Thoracic aorta (tissue), 2 donors: ENCODE results near the gene CNGB1. TPM values are rescaled to one million over a fixed set of nuclear protein-coding genes. Genes with fewer than 3 reads are reported as not detected.
A peak's percentile ranks its signal among the peaks of the same experiment; 100 is the strongest.
"Not testable (repeated sequence)": the region's sequence is repeated elsewhere in the genome, so short reads cannot be mapped to it uniquely, and the experiment has no call there.

Source experiments
- ATAC-seq: fragments of 150-250 bp; one replicate; pipeline ENCODE4 v1.8.0; 2017; ENCODE audit warnings: low read depth; ENCODE audit not compliant: insufficient number of reproducible peaks, low FRiP score
- DNase-seq: peaks from one replicate; pipeline ENCODE4 v3.0.0-alpha.2; 2020; ENCODE audit warnings: low spot score
- H3K27ac ChIP-seq, 2 donors: fragments of 200-600 bp; sonication (generic); 1 replicate in 1 of 2; 2 replicates in 1 of 2; pipeline ENCODE4 v1.5.1; 2016; ENCODE audit warnings: mild to moderate bottlenecking in 2 of 2, moderate library complexity in 2 of 2
- H3K27me3 ChIP-seq: fragments of 200-600 bp; sonication (generic); replicated peaks from 2 replicates; pipeline ENCODE4 v1.6.0; 2016; ENCODE audit warnings: mild to moderate bottlenecking; ENCODE audit not compliant: insufficient read depth
- H3K36me3 ChIP-seq: fragments of 200-600 bp; sonication (generic); one replicate; pipeline ENCODE4 v1.5.1; 2016
- H3K4me1 ChIP-seq, 2 donors: fragments of 200-600 bp; sonication (generic); 1 replicate in 1 of 2; 2 replicates in 1 of 2; pipeline versions ENCODE4 v1.5.1 to v1.6.0; 2016; ENCODE audit warnings: low read depth in 2 of 2, mild to moderate bottlenecking in 1 of 2; ENCODE audit not compliant: control insufficient read depth in 1 of 2
- H3K4me3 ChIP-seq: fragments of 200-600 bp; sonication (generic); 2 replicates; pipeline ENCODE4 v1.5.1; 2016; ENCODE audit warnings: mild to moderate bottlenecking
- H3K9me3 ChIP-seq: fragments of 200-600 bp; sonication (generic); 2 replicates; pipeline ENCODE4 v1.5.1; 2016
- total RNA-seq, 2 donors: library from RNA; depleted of rRNA; stranded (reverse); fragments of >200 nt; gene quantifications; one replicate each; pipeline versions ENCODE4 v1.1.0 to v1.2.3, GENCODE V29; 2016
- TF ChIP-seq, protein P1 (sequence below): fragments of 200-600 bp; sonication (generic); IDR thresholded peaks from one replicate; pipeline ENCODE4 v1.5.1; 2019; ENCODE audit warnings: antibody characterized with exemption

Gene CNGB1
- total RNA-seq, 2 donors from 2014 or later: not detected

DNA sequence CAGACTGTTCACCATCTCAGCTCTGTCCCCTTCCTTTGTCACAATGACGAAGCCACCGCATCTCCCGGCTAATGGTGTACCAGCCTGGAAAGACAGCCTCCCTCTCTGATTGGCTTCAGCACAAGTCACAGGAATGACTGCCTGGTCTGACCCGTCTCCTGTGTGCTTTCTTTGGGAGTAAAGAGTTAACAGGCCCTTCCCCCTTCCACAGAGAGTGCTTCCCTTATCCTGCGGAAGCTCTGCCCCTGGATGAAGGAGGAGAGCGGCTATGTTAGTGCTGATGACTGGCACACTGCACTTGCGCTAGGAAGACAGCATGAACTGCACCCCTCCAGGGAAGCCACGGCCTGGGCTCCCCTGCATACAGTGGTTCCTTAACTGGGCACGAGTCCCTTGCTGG, 41.6 kb upstream of the CNGB1 start:
- no peaks in the 10 kb centered on the region for H3K9me3 ChIP-seq
- DNase-seq: no peak
- no peak overlapping the region for H3K4me3 ChIP-seq
- peaks cover 20% of the 10 kb centered on the region for H3K36me3 ChIP-seq
- H3K4me1 ChIP-seq: no peaks in the 10 kb centered on the region
- H3K27me3 ChIP-seq: no peaks in the 10 kb centered on the region
- H3K27ac ChIP-seq: no peak overlapping the region
- ATAC-seq: no peak
- TF ChIP-seq, protein P1, sequence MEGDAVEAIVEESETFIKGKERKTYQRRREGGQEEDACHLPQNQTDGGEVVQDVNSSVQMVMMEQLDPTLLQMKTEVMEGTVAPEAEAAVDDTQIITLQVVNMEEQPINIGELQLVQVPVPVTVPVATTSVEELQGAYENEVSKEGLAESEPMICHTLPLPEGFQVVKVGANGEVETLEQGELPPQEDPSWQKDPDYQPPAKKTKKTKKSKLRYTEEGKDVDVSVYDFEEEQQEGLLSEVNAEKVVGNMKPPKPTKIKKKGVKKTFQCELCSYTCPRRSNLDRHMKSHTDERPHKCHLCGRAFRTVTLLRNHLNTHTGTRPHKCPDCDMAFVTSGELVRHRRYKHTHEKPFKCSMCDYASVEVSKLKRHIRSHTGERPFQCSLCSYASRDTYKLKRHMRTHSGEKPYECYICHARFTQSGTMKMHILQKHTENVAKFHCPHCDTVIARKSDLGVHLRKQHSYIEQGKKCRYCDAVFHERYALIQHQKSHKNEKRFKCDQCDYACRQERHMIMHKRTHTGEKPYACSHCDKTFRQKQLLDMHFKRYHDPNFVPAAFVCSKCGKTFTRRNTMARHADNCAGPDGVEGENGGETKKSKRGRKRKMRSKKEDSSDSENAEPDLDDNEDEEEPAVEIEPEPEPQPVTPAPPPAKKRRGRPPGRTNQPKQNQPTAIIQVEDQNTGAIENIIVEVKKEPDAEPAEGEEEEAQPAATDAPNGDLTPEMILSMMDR: no peak

DNA sequence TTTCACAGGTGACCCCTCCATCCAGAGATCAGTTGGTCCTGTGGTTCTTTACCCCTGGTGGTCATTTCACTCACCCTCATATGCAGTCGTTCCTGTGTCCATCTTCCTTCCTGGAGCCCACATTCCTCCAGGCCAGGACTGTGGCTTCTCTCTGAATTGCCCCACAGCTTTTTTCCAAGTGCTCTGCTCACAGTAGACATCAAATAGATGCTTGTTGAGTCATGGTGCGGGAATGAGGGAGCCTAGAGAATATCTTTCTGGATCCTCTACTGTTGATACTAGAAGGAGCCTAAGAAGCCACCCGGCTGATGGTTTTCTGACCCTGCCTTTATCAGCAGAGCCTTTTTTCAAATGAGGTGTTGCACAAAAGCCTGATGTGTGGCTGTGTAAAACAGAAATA, 40.7 kb upstream of the CNGB1 start:
- Histone ChIP-seq H3K27me3 (no peaks in the 10 kb centered on the region), H3K27ac (no peak overlapping the region), H3K4me1 (no peaks in the 10 kb centered on the region), H3K9me3 (no peaks in the 10 kb centered on the region), H3K36me3 (peaks cover 18% of the 10 kb centered on the region), H3K4me3 (no peak overlapping the region)
- ATAC-seq (no peak), DNase-seq (no peak)
- TF ChIP-seq, protein P1: no peak

DNA sequence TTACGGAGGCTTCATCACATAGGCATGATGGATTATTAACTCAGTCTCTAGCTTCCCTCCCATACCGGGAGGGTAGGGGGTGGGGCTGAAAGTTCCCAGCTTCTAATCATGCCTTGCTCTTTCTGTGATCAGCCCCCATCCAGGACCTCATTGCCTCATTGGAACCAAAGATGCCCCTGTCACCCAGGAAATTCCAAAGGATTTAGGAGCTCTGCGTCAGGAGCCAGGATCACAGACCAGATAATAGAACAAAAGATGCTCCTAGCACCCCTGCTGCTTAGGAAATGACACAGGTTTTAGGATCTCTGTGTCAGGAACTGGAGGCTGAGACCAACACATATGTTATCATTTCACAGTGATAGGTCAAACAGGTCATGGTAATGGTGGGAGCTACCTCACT, 40.0 kb upstream of the CNGB1 start:
- ATAC-seq (no peak), DNase-seq (no peak)
- no peaks in the 10 kb centered on the region for H3K9me3 ChIP-seq
- H3K27me3 ChIP-seq: no peaks in the 10 kb centered on the region
- no peaks in the 10 kb centered on the region for H3K4me1 ChIP-seq
- H3K27ac ChIP-seq: no peak overlapping the region
- TF ChIP-seq, protein P1: no peak
- H3K4me3 ChIP-seq: no peak overlapping the region
- peaks cover 18% of the 10 kb centered on the region for H3K36me3 ChIP-seq

DNA sequence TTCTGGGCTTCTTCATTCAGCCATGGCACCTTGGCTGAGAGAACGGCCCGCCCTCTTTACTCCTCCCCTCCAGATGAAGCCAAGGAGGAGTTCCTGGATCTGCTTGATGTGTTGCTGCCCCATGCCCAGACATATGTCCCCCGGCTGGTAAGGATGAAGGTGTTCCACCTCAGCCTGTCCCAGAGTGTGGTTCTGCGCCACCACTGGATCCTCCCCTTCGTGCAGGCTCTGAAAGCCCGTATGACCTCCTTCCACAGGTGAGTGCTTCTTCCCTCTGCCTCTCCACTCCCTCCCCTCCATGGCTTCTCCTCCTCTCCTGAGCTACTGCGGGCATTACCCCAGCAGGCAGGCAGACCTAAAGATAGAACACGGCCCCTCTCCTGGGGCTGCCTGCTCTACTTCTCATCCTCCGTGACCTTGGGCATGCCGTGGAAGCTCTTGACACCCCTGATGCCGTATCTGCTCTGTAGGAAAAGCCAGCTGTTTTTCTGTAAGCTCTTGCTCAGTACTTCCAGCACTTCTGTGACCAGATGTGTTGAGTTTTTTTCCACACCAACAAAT, 39.0 kb upstream of the CNGB1 start:
- H3K27ac ChIP-seq: no peak overlapping the region
- no peaks in the 10 kb centered on the region for H3K27me3 ChIP-seq
- H3K4me3 ChIP-seq: no peak overlapping the region
- TF ChIP-seq, protein P1: no peak
- DNase-seq: no peak
- H3K36me3 ChIP-seq: peaks cover 18% of the 10 kb centered on the region
- H3K9me3 ChIP-seq: no peaks in the 10 kb centered on the region
- H3K4me1 ChIP-seq: peaks cover 2 to 3% of the 10 kb centered on the region in 2 donors
- no peak for ATAC-seq

DNA sequence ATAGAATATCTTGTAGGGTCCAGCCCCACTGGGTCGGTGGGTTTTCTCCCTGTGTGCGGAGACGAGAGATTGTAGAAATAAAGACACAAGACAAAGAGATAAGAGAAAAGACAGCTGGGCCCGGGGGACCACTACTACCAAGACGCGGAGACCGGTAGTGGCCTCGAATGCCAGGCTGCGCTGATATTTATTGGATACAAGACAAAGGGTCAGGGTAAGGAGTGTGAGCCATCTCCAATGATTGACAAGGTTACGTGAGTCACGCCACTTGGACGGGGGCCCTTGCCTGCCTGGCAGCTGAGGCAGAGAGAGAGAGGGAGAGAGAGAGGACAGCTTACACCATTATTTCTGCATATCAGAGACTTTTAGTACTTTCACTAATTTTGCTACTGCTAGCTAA, 33.8 kb upstream of the CNGB1 start:
- H3K4me1 ChIP-seq: peaks cover 9 to 16% of the 10 kb centered on the region in 2 donors
- ATAC-seq, H3K27me3 ChIP-seq, DNase-seq, H3K9me3 ChIP-seq, H3K36me3 ChIP-seq: not testable (repeated sequence)
- peak overlapping the region; percentile 32 for H3K4me3 ChIP-seq
- peak overlapping the region; percentile 2 to 17 for H3K27ac ChIP-seq

DNA sequence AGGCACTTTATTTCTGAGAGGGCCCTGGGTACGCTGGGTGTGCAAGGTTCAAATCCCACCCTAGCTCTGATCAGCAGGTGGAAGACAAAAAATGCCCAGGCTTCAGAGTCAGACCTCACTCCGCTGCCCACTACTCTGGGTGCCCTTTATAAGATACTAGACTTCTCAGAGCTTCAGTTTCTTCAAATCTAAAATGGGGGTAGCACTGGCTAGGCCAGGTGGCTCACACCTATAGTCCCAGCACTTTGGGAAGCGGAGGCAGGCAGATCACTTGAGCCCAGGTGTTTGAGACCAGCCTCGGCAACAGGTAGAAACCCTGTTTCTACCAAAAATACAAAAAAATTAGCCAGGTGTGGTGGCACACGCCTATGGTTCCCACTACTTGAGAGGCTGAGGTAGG, 32.0 kb upstream of the CNGB1 start:
- Histone ChIP-seq H3K9me3 (no peaks in the 10 kb centered on the region), H3K27ac (no peak overlapping the region), H3K4me3 (no peak overlapping the region), H3K4me1 (peaks cover 18 to 32% of the 10 kb centered on the region in 2 donors), H3K36me3 (peaks cover under 1% of the 10 kb centered on the region), H3K27me3 (no peaks in the 10 kb centered on the region)
- ATAC-seq: no peak
- DNase-seq: no peak
- TF ChIP-seq, protein P1: no peak
